ENCODE data around the gene TCFL5.
A peak's percentile ranks its signal among the peaks of the same experiment; 100 is the strongest.

Gene TCFL5

GRCh38 chr20:62895539-62895938, 33.9 kb upstream of the TCFL5 start:
- no peak for DNase-seq

GRCh38 chr20:62894261-62894660, 32.6 kb upstream of the TCFL5 start:
- DNase-seq = no peak

- no peak for DNase-seq
Observed at GRCh38 chr20:62893700-62894099, 32.1 kb upstream of the TCFL5 start.

GRCh38 chr20:62892348-62893304, 31.0 kb upstream of the TCFL5 start:
- DNase-seq = no peak

- DNase-seq = no peak
Observed at GRCh38 chr20:62891111-62891510, 29.5 kb upstream of the TCFL5 start.

GRCh38 chr20:62890444-62890843, 28.8 kb upstream of the TCFL5 start:
- DNase-seq = no peak

GRCh38 chr20:62889871-62890270, 28.2 kb upstream of the TCFL5 start:
- DNase-seq = no peak

- no peak for DNase-seq
Observed at GRCh38 chr20:62889411-62889810, 27.8 kb upstream of the TCFL5 start.

GRCh38 chr20:62888910-62889309, 27.3 kb upstream of the TCFL5 start:
- DNase-seq = no peak

GRCh38 chr20:62888406-62888805, 26.8 kb upstream of the TCFL5 start:
- DNase-seq = no peak

- no peak for DNase-seq
Observed at GRCh38 chr20:62887860-62888239, 26.2 kb upstream of the TCFL5 start.

- DNase-seq = peak; percentile 73
Observed at GRCh38 chr20:62887152-62887859, 25.7 kb upstream of the TCFL5 start.

GRCh38 chr20:62886709-62887058, 25.1 kb upstream of the TCFL5 start:
- no peak for DNase-seq

- DNase-seq = no peak
Observed at GRCh38 chr20:62885896-62886708, 24.5 kb upstream of the TCFL5 start.

GRCh38 chr20:62885046-62885895, 23.6 kb upstream of the TCFL5 start:
- no peak for DNase-seq

GRCh38 chr20:62884556-62884955, 22.9 kb upstream of the TCFL5 start:
- no peak for DNase-seq

- no peak for DNase-seq
Observed at GRCh38 chr20:62882426-62882825, 20.8 kb upstream of the TCFL5 start.

GRCh38 chr20:62881662-62882395, 20.2 kb upstream of the TCFL5 start:
- no peak for DNase-seq

- no peak for DNase-seq
Observed at GRCh38 chr20:62880935-62881661, 19.5 kb upstream of the TCFL5 start.

- DNase-seq = no peak
Observed at GRCh38 chr20:62880147-62880934, 18.7 kb upstream of the TCFL5 start.
